GM18526 (cell line): ENCODE measurements around the gene TTLL11.

Source experiments
- POLR2A ChIP-seq: IDR thresholded peaks from 3 replicates; pipeline ENCODE4 v1.6.1; 2011; ENCODE audit not compliant: insufficient read length; ENCODE audit errors: extremely low read depth

The TTLL11 gene

DNA sequence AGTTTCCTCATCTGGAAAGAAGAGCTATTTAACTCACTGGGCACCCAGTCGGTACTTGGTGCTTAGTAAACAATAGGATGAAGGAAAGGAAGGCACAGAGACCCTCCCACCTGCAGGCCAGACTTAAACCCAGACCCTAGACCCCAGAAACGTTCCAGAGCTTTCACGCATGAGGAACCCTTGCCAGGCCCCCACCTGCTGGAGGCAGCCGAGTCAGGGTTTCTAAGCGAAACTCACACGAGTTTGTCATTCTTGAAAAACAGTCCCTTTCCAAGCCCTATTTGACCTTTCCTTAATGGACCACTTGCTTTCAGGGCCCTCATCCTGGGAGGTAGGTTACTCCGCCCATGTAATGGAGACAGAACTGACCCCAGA lies 35.8 kb upstream of the TTLL11 start:
- TF ChIP-seq POLR2A = no peak

DNA sequence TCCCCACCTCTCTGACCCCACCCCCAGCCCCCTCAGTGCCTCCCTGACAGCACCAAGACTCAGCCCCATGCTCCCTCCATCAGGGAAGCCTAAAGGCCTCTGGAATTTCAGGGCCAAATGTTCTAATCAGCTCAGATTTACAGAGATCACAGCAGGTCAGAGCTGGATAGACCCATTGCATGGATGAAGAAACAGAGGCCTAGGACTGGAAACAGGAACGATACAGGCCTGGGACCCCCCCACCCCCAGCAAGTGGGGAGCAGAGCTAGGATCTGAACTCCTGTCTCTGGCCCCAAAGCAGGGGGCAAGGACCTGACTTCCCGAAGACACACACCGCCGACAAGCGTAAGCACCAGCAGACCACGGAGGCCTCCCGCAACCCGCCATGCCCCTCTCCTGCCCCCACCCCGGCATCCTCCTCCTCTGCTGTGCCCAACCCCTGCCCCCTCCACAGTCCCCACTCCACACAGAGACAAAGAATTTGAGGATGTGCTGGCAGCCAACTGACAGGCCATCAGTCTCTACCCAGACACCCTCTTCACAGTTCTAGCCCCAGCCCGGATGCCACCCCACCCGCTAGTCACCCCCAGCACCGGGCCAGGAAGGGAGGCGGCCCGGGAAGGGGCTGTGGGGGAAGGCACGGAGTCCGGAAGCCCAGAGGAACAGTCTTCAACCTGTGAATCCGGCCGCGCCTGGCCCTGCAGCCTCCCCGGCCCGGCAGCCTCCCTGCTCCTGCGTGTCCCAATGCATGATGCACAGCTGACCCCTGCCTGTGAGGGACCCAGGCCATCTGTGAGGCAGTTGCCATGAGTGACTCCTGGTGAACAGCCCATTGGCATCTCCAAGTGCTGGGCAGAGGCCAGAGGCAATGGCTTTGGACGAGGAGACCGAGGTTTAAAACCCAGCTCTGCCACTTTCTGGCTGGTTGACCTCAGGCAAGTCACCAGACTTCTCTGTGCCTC lies 35.2 kb upstream of the TTLL11 start:
- TF ChIP-seq POLR2A = no peak

GRCh38 chr9:122127396-122127798 lies 34.3 kb upstream of the TTLL11 start:
- TF ChIP-seq POLR2A = no peak

DNA sequence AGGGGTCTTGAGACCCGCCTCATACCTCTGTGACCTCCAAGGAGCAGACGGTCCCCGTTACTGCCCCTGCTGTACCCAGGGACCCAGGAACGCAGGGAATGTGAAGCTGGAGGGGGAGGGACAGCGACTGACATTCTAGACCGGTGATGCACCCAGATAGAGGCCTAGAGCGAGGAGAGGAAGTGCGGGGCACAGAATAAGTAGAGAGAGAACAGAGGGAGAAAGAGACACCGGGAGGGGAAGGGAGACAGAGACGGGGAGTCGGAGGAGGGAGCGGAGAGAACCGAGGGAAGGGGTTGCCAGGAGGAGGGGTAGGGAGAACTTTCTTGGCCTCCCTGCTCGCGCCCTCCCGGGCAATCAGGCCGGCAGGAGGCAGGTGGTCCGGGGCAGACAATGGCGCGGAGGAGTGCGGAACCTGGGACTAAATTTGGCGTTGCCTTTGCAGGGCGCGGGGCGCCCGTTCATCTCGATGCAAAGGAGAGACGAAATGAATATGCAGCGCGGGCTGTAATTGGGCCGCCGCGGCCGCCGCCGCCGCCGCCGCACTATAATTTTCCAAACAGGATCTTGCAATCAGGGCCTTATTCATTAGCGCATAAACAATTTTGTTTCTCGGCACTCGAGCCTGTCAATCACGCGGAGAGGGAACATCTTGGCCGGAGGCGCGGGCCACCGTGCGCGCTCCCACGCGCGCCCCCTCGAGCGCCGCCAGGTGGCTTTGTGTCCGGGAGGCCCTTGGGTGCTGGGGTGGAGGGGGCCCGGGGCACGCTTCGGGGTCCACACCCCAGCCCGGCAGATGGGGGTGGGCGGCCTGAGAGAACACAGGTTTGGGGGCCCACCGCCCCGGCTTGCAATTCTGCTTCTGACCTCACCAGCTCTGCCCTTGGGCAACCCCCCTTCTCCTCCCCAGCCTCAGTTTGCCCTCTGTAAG lies 33.5 kb upstream of the TTLL11 start:
- TF ChIP-seq POLR2A = no peak

DNA sequence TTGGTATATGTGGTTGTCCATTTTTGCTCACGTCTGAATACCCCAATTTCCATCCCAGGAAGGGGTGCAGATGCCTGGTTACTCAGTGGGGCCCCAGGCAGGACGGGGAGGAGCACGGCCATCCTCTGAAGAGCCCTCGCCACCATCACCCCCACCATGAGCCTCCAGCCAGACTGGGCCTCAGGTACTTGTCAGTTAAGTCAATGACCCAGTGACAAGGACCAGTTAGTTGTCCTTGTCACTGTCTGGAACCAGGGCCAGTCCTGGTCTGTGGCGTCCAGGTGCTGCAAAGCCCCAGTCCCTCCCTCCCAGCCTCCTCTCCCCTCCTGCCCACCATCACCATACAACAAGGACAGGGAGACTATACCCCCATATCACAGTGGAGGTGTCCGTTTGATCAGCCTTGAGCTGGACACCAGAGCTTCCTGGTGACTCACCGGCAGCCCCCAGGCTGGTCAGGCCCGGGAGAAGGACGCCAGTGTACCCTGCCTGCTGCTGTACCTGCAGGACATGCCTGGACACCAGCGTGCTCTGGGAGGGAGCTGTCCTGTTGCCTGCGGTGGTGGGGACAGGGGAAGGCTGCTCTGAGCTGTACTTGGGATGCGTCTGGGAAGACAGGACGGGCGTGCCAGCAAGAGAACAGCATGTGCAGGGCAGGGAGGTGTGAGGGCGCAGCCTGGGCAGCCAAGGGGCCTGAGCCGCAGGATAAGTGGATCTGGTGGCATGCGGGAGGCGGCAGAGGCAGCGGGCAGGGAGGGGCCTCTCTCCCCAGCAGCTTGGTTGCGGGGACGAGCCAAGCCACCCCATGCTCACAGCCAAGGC lies 32.6 kb upstream of the TTLL11 start:
- no peak for TF ChIP-seq POLR2A

DNA sequence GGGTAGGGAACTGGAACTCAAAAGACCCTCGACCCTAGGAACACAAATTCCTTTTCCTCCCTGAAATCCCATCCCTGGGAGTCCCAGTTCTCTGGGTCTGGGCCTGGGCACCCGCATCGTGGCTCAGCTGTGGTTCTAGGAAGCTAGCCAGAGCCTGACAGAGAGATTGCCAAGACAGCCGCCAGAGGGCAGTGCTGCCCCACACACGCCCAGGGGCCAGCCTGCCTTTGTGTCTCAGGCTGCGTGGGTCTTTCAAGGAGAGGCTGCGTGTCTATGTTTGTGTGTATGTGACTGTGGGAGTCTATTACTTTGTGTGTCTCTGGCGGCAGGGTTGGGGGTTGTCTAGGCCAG lies 32.0 kb upstream of the TTLL11 start:
- no peak for TF ChIP-seq POLR2A

DNA sequence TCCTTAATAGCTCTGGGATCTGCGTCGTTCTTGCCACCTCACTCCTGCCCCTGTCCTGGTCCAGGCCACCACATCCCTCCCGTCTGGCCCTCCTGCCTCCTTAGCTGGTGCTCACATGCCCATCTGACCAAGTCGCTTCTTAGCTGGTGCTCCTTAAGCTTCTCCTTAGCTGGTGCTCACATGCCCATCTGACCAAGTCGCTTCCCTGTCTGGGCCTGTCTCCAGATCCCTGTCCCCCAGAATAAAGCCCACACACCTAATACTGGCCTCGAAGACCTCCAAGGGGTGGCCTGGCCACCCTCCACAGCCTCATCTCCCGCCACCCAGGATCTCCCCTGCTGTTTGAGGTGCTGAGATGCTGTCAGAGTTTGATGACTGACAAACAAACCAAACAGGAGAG lies 31.4 kb upstream of the TTLL11 start:
- no peak for TF ChIP-seq POLR2A

DNA sequence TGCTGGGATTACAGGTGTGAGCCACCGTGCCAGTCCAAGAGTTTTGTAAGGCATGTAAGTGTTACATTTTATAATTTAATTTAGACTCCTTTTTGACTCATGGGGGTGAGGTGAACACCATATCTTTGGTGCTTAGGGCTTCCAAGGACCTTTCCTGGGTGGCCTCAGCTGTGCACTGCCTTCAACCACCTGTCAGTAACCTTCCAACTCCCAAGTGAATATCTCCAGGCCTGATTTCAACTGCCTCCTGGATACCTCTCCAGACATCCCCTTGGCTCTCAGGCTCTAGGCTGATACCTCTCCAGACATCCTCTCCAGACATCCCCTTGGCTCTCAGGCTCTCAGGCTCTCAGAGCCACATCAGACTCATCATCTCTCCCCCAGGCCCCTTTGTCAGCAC lies 30.9 kb upstream of the TTLL11 start:
- no peak for TF ChIP-seq POLR2A

DNA sequence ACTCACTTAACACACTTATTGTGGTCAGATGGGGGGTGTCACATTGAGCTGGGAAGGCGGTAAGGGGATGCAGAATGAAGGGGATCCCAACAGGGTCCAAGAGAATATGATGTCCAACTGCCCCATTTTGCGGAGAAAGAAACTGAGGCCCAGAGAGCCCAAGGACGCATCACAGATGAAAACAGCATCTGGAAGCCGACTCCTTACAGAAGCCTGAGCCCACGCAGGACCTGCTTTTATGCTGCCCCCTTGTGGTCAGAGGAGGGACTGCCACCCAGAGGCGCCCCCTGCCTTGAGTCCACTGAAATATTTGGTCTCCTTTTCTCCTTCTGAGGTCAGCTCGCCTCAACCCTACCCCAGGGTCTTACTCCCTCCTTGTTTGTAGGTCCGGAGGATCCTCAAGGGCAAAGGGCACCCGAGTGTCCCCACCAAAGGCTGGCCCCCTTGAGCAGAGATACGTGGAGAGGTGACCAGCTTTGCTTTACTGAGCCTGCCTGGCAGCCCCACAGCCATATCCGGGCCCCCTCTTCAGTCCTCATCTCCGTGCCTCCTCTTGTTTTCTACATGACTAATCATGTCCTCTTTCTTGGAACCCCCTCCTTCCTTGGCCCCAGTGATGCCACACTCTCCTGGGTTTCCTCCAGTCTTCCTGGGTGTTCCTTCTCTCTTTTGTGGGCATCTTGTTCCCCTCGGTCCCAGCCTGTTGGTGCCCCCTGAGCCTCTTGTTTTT lies 30.0 kb upstream of the TTLL11 start:
- no peak for TF ChIP-seq POLR2A

- no peak for TF ChIP-seq POLR2A
These were observed 29.4 kb upstream of the TTLL11 start for GRCh38 chr9:122122468-122122867.

- no peak for TF ChIP-seq POLR2A
These were observed 28.8 kb upstream of the TTLL11 start for GRCh38 chr9:122121931-122122330.

GRCh38 chr9:122121391-122121790 lies 28.3 kb upstream of the TTLL11 start:
- no peak for TF ChIP-seq POLR2A

DNA sequence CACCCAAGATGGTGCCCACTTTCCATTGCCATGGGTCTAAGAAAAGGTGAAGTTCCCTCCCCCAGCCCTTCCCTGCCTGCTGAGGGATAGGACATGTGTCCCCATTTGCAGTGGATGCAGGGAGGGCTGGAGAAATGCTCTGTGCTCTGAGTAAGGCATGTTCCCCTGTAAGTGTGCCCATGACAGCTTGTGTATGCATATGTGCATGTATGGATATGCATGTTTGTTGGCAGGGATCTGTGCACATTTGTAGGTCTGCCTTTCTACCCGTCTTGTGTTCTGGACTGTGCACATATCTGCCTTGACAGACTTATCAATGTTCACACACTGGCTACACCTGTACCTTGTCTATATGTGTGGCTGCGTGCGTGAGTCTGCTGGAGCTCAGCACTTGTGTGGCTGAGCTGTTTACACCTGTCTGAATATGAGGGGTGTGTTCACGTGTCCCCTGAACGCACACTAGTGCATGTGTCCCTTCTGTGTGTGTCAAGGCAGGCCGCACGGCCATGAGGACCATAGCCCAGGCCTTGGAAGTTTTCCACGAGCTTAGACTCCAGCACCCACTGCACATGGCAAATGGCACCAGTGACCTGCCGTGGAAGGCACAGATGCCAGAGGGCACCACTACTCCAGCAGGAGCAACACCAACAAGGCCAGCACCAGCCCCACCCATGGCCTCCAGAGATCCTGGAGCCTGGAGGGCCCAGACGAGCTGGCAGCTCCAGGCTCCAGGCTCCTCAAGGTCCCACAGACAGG lies 27.4 kb upstream of the TTLL11 start:
- no peak for TF ChIP-seq POLR2A

DNA sequence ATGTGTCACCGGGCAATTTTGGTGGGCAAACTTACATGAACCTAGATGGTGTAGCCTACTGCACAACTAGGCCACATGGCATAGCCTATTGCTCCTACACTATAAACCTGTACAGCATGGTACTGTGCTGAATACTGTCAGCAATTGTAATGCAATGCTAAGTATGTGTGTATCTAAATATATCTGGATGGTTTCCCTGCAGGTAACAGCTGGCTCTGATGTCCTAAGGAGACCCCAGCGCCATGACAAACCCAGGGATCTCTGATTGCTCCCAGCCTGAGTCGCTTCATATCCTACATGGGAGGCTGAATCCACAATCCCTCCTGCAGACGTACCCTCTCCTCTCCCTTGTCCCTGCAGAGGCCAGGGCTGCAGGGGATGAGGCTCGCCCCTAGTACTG lies 26.6 kb upstream of the TTLL11 start:
- TF ChIP-seq POLR2A = no peak

- TF ChIP-seq POLR2A = no peak
These were observed 26.0 kb upstream of the TTLL11 start for GRCh38 chr9:122119166-122119521.
